ENCODE data around the gene CCDC92. TPM values are rescaled to one million over a fixed set of nuclear protein-coding genes. Genes with fewer than 3 reads are reported as not detected.
A peak's percentile ranks its signal among the peaks of the same experiment; 100 is the strongest.

CCDC92 gene
- total and polyA plus RNA-seq, 2 of the 13 experiments (the other 11 are each of a cell fraction or from before 2014, with no cell fraction given), result 5.4 to 14.7 TPM

- TF ChIP-seq, protein P1, sequence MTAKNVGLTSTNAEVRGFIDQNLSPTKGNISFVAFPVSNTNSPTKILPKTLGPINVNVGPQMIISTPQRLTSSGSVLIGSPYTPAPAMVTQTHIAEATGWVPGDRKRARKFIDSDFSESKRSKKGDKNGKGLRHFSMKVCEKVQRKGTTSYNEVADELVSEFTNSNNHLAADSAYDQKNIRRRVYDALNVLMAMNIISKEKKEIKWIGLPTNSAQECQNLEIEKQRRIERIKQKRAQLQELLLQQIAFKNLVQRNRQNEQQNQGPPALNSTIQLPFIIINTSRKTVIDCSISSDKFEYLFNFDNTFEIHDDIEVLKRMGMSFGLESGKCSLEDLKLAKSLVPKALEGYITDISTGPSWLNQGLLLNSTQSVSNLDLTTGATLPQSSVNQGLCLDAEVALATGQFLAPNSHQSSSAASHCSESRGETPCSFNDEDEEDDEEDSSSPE (CRISPR knock-in tag; IDR thresholded peaks at IDR 0.05), result peak; percentile 70
- TF ChIP-seq ZNF501 (CRISPR knock-in tag; IDR thresholded peaks at IDR 0.05) (no peak), HNRNPLL (IDR thresholded peaks at IDR 0.05; ENCODE audit: low read depth, low read length, poor library complexity, severe bottlenecking) (peak; percentile 41), SP5 (CRISPR knock-in tag; IDR thresholded peaks at IDR 0.05; ENCODE audit: borderline replicate concordance, low read depth) (no peak), GATA4 (IDR thresholded peaks at IDR 0.05; ENCODE audit: borderline replicate concordance, low read depth) (peak; percentile 27; the same call in 1 of the 2 replicates), RARA (CRISPR knock-in tag; IDR thresholded peaks at IDR 0.05) (0 out of 2 replicates have a peak, but pooled peaks have one; percentile 10), ZNF10 (CRISPR knock-in tag; IDR thresholded peaks at IDR 0.05; ENCODE audit: borderline replicate concordance, low read depth) (no peak), CEBPB (IDR thresholded peaks at IDR 0.05; ENCODE audit: borderline replicate concordance, low read depth, low read length) (no peak), HDAC6 (IDR thresholded peaks at IDR 0.05; ENCODE audit: low read depth, low read length) (no peak), ZNF34 (CRISPR knock-in tag; IDR thresholded peaks at IDR 0.05; ENCODE audit: borderline replicate concordance) (no peak), HOXA7 (CRISPR knock-in tag; IDR thresholded peaks at IDR 0.05) (no peak), PHF5A (CRISPR knock-in tag; IDR thresholded peaks at IDR 0.05; ENCODE audit: low read depth, unreplicated experiment) (no peak), SMYD3 (CRISPR knock-in tag; IDR thresholded peaks at IDR 0.05) (no peak), SAP130 (CRISPR knock-in tag; IDR thresholded peaks at IDR 0.05; ENCODE audit: low read depth) (peak; percentile 50), ZNF20 (CRISPR knock-in tag; IDR thresholded peaks at IDR 0.05) (no peak), ZNF687 (CRISPR knock-in tag; IDR thresholded peaks at IDR 0.05) (no peak; the same call in none of the 2 replicates)
- TF ChIP-seq, protein P2, sequence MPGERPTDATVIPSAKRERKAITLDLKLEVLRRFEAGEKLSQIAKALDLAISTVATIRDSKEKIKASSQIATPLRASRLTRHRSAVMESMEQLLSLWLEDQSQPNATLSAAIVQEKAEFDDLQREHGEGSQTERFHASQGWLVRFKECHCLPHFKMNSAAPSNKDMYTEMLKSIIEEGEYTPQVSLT (CRISPR knock-in tag; IDR thresholded peaks at IDR 0.05; ENCODE audit: borderline replicate concordance, low read depth), result no peak
- TF ChIP-seq, protein P3, sequence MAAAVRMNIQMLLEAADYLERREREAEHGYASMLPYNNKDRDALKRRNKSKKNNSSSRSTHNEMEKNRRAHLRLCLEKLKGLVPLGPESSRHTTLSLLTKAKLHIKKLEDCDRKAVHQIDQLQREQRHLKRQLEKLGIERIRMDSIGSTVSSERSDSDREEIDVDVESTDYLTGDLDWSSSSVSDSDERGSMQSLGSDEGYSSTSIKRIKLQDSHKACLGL (CRISPR knock-in tag; IDR thresholded peaks at IDR 0.05), result no peak
These were observed at the start of gene CCDC92, which contains the start of gene ZNF664 (continued) for GRCh38 chr12:123972457-123973401.

All from HepG2 (cell line).